Testis (tissue), 2 donors: ENCODE data around the gene SLITRK1.

Experiments used
- CTCF ChIP-seq, 3 experiments: fragments of 450-650 bp in 2 of 3; fragments of 200-600 bp in 1 of 3; sonication (generic) in 1 of 3; IDR thresholded peaks; one replicate each; pipeline ENCODE4 v1.5.1; 2016 to 2019; ENCODE audit warnings: antibody characterized with exemption in 3 of 3, mild to moderate bottlenecking in 2 of 3, moderate library complexity in 1 of 3
- POLR2A ChIP-seq: fragments of 450-650 bp; IDR thresholded peaks from one replicate; pipeline ENCODE4 v1.6.1; 2017; ENCODE audit warnings: antibody characterized with exemption, mild to moderate bottlenecking, moderate library complexity

- TF ChIP-seq POLR2A = no peak
- no peak for TF ChIP-seq CTCF (IDR thresholded peaks at IDR 0.05)
These were observed 3.4 kb downstream of the SLITRK1 start for GRCh38 chr13:83878691-83879430.
